ENCODE data around the gene MARCHF10. TPM values are rescaled to one million over a fixed set of nuclear protein-coding genes. Genes with fewer than 3 reads are reported as not detected.

Gene MARCHF10
- polyA plus RNA-seq, 1 donor, result 1.00 TPM

GRCh38 chr17:62658136-62658920 is 149.8 kb downstream of the MARCHF10 start:
- DNase-seq, result no peak

- DNase-seq, result no peak
These were observed 150.4 kb downstream of the MARCHF10 start for GRCh38 chr17:62657690-62658089.

GRCh38 chr17:62657145-62657665 is 150.9 kb downstream of the MARCHF10 start:
- no peak for DNase-seq

GRCh38 chr17:62656446-62656845 is 151.7 kb downstream of the MARCHF10 start:
- no peak for DNase-seq

- DNase-seq, result no peak
These were observed 152.5 kb downstream of the MARCHF10 start for GRCh38 chr17:62655656-62656055.

- DNase-seq, result no peak
These were observed 154.0 kb downstream of the MARCHF10 start for GRCh38 chr17:62653826-62654761.

GRCh38 chr17:62653002-62653825 is 154.9 kb downstream of the MARCHF10 start:
- peak; percentile 73 for DNase-seq

- DNase-seq, result peak; percentile 60
These were observed 155.7 kb downstream of the MARCHF10 start for GRCh38 chr17:62652251-62653001.

Other genes with a start within 250 kb of the MARCHF10 start
- 54.6 TPM for gene MRC2, start 180.6 kb downstream of the MARCHF10 start, polyA plus RNA-seq (ENCODE audit: insufficient read length)
- gene TANC2, start 157.9 kb upstream of the MARCHF10 start, polyA plus RNA-seq (ENCODE audit: insufficient read length), result 32.0 TPM

Data from left kidney (tissue), 2 donors.